SHP77 treated with DMSO at 0.1 percent for 48 hours (cell line): ENCODE results near the gene SHCBP1L.
"Not testable (repeated sequence)": the region's sequence is repeated elsewhere in the genome, so short reads cannot be mapped to it uniquely, and the experiment has no call there.

Experiments
- DNase-seq: peaks from one replicate; lab custom pipeline; 2025; lab: John Stamatoyannopoulos, UW

SHCBP1L gene

GRCh38 chr1:182965096-182965495, 12.1 kb upstream of the SHCBP1L start:
- no peak for DNase-seq

GRCh38 chr1:182962554-182963115, 9.7 kb upstream of the SHCBP1L start:
- peak; percentile 67 for DNase-seq

- DNase-seq, result no peak
Measured at GRCh38 chr1:182960046-182960445, 7.1 kb upstream of the SHCBP1L start.

- DNase-seq, result no peak
Measured at GRCh38 chr1:182957902-182958395, 5.0 kb upstream of the SHCBP1L start.

GRCh38 chr1:182956708-182957365, 3.9 kb upstream of the SHCBP1L start:
- DNase-seq, result no peak

GRCh38 chr1:182955596-182956588, 2.9 kb upstream of the SHCBP1L start:
- DNase-seq, result no peak

GRCh38 chr1:182953826-182954225, 860 bp upstream of the SHCBP1L start:
- no peak for DNase-seq

GRCh38 chr1:182943336-182943735, 9.6 kb downstream of the SHCBP1L start:
- DNase-seq, result not testable (repeated sequence)

- DNase-seq, result not testable (repeated sequence)
Measured at GRCh38 chr1:182942145-182942544, 10.8 kb downstream of the SHCBP1L start.

GRCh38 chr1:182939413-182939812, 13.6 kb downstream of the SHCBP1L start:
- no peak for DNase-seq

- no peak for DNase-seq
Measured at GRCh38 chr1:182935716-182936115, 17.2 kb downstream of the SHCBP1L start.

- DNase-seq, result no peak
Measured at GRCh38 chr1:182930985-182931384, 22.0 kb downstream of the SHCBP1L start.

GRCh38 chr1:182927693-182928433, 25.1 kb downstream of the SHCBP1L start:
- no peak for DNase-seq

- no peak for DNase-seq
Measured at GRCh38 chr1:182925661-182926060, 27.3 kb downstream of the SHCBP1L start.

- no peak for DNase-seq
Measured at GRCh38 chr1:182917378-182917777, 35.6 kb downstream of the SHCBP1L start.

- DNase-seq, result no peak
Measured at GRCh38 chr1:182913401-182913800, 39.6 kb downstream of the SHCBP1L start.

- no peak for DNase-seq
Measured at GRCh38 chr1:182910143-182910542, 42.8 kb downstream of the SHCBP1L start.

GRCh38 chr1:182909578-182909977, 43.4 kb downstream of the SHCBP1L start:
- DNase-seq, result peak; percentile 9

GRCh38 chr1:182905321-182905720, 47.6 kb downstream of the SHCBP1L start:
- no peak for DNase-seq

GRCh38 chr1:182901946-182902345, 51.0 kb downstream of the SHCBP1L start:
- DNase-seq, result not testable (repeated sequence)

- no peak for DNase-seq
Measured at GRCh38 chr1:182897696-182898095, 55.3 kb downstream of the SHCBP1L start.
